Stimulated activated CD8-positive, alpha-beta memory T cell treated with anti-CD3 and anti-CD28 coated beads, Interleukin-7, amount 100 ng/mL, for 48 hours (primary cell): Measurements from ENCODE around the gene CLOCK.
"Not testable (repeated sequence)": the region's sequence is repeated elsewhere in the genome, so short reads cannot be mapped to it uniquely, and the experiment has no call there.

Source experiments
- DNase-seq, 2 donors: peaks; one replicate each; pipeline ENCODE4 v3.0.0-alpha.2; 2020; ENCODE audit warnings: low read depth in 1 of 2; ENCODE audit errors: extremely low read depth in 1 of 2

Gene CLOCK, protein sequence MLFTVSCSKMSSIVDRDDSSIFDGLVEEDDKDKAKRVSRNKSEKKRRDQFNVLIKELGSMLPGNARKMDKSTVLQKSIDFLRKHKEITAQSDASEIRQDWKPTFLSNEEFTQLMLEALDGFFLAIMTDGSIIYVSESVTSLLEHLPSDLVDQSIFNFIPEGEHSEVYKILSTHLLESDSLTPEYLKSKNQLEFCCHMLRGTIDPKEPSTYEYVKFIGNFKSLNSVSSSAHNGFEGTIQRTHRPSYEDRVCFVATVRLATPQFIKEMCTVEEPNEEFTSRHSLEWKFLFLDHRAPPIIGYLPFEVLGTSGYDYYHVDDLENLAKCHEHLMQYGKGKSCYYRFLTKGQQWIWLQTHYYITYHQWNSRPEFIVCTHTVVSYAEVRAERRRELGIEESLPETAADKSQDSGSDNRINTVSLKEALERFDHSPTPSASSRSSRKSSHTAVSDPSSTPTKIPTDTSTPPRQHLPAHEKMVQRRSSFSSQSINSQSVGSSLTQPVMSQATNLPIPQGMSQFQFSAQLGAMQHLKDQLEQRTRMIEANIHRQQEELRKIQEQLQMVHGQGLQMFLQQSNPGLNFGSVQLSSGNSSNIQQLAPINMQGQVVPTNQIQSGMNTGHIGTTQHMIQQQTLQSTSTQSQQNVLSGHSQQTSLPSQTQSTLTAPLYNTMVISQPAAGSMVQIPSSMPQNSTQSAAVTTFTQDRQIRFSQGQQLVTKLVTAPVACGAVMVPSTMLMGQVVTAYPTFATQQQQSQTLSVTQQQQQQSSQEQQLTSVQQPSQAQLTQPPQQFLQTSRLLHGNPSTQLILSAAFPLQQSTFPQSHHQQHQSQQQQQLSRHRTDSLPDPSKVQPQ

DNA sequence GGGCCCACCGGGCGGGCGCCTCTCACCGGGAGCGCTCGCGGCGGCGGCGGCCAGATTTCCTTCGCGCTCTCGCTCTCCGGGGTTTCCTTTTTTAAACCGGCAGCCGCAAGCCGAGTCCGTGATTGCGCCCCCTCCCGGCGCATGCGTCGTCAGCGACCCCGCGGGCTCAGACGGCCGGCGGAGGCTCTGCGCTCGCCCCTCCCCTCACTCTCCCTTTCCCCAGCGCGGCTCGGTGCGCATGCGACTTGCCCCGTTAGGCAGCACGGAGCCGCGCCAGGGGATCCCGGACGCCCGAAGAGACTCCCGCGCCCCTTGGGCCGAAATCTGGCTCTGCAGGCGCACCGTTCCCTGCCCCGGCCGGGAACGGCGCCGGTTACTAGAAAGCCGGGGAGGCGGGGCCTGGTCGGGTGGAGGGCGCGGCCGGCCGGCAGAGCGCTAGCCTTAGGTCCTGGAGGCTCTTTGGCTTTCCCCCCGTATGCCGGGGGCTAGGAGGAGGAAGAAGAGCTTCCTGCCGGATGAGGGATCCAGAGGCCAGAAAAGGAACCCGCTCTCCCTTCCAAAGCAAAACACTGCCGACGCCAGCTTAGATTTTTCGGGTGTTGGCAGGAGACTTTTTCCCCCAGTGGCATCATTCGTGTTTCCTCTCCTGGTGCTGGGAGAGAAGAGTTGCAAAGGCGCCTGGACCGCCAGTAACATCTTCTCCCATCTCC lies at the start of gene CLOCK:
CLOCK (minus strand) TSS at position 154 of the 710 bp plus-strand sequence. CDS start 64,124 bp downstream, outside the sequence.
- peak; percentile 64 to 75 for DNase-seq

DNA sequence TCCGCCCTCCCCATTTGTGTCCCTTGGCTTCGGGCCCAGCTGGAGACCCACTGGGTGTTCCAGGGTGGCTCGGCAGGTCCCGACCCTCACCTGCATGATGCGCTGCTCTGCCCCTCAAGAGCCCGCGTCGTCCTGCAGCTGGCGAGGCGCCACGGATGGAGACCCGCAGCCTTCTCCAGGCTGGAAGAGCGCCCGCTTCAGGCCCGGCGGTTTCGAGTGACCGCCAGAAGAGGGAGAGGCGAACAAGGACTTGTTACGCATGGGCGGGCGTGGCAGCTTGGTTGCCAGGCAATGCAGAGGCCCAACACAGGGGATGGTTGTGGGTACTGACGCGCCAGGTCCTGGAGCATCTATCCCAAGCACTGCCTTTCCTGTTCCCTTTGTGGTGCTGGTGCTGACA lies 45.3 kb upstream of the CLOCK start, which contains the start of gene PDCL2:
PDCL2 (minus strand) TSS at position 232 of the 400 bp plus-strand sequence; CDS start at position 96, 136 bp downstream.
- DNase-seq = no peak

DNA sequence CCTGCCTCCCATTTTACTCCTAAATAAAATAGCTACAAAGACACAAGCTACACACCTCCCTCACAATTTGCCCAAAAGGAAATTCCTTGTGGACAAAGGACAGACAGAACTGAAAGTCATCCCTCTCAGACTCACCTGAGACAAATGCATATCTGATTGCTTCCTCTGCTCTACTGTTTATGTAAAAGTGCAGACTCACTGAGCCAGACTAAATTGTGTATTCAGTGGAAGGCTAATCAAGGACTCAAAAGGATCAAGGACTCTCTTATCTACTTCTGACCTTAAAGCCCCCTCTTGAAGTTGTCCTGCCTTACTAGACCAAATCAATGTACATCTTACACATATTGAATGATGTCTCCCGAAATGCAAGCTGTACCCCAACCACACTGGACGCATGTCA lies 41.5 kb upstream of the CLOCK start:
- no peak for DNase-seq

DNA sequence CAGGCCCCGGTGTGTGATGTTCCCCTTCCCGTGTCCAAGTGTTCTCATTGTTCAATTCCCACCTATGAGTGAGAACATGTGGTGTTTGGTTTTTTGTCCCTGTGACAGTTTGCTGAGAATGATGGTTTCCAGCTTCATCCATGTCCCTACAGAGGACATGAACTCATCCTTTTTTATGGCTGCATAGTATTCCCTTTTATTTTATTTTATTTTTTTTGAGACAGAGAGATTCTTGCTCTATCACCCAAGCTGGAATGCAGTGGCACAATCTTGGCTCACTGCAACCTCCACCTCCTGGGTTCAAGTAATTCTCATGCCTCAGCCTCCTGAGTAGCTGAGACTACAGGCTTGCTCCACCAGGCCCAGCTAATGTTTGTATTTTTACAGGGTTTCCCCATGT lies 36.1 kb upstream of the CLOCK start:
- DNase-seq = not testable (repeated sequence)

DNA sequence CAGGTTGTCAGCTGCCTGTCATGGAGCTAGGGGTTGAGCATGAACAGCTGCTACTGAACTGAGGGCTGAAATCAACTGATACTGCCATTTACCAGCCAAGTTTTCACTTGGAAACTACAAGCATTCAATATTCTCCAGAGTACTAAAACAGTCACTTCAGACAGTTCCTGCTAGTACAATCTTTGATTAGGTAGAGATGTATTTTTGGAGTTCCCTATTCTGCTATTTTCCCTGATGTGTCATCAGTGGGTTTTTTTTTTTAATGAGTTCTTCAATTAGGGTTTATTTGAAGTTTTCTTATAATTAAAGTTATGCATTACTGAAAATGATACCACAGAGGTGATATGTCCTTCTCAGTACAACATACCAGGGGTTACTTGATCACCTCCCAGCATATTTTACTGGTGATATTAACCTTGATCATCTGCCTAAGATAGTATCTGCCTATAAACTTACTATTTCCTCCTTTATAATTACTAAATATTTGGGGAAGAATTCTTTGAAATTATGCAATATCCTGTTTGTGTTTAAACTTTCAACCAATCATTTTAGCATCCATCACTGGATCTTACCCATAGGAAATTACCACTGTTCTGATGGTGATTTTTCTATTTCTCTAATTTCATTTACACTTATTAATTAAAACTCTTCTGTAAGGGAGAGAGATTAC lies 31.8 kb upstream of the CLOCK start:
- no peak for DNase-seq

DNA sequence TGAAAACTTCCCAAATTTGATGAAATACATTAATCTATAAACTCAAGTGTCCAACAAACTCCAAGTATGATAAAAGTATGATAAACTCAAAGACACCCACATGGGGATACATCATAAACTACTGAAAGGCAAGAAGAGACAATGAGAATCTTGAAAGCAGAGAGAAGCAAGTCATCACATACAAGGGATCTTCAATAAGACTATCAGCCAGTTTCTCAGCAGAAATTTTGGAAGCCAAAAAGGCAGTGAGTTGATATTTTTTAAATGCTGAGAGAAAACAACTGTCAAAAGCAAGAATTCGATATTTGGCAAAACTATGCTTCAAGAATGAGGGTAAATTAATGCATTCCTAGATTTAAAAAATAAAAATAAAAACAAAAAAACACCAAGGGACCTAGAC lies 28.8 kb upstream of the CLOCK start:
- DNase-seq = no peak

DNA sequence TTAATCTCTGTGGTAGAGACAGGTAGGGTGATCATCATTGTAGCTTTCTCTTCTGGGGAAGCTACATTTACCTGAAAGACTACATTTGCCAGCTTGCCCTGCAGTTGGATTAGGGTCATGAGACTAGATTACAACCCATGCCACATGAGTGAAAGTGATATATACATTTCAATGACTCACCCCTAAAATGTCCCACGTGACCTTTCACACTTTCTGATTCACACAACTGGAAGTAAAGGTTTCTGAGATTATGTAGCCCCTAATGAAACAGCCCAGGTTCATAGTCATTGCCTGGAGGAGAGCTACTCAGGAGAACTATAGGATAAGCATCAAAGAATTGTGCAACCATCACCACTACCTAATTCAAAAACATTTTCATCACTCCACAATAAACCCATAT lies 27.5 kb upstream of the CLOCK start:
- no peak for DNase-seq

DNA sequence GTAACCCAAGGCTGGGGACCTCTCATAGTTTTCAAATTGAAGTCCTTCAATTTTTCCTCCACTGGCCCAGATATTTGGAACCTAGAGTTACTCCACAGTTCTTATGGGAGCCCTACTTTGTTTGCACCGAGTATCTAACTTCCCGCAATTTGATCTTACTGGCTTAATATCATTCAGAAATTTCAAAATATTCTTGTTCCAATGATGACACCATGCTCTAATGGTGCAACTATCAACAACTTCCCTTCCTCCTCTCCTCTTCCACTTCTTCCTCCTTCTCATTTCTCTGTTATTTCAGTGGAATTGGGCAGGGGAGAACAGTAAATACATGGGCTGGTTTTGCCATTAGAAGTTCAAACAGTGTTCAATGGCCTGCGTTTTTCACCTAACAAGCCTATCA lies 25.1 kb upstream of the CLOCK start:
- DNase-seq = no peak

DNA sequence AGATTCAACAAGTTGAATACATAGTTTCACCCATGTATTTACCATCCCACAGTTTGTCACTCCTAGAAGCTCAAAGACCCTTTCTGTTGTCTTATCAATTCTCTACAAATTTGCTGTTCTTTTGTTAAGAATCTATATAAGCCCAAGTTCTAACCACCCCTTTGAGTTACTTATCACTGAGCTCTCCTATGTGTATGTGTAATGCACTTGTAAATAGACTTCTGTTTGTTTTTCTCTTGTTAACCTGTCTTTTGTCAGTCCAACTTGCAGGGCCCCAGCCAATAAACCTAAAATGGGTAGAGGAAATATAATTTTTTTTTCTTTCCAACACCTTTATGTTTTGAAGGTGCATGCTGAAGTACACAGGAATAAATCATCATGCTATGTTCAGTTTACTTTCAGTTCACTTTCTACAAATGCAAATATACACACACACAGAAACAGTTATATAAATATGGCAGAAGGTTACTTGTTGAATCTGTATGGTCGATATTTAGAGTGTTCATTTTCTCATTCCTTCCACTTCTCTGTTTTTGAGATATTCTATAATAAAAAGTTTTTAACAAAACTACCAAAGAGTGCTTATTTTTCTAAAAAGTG lies 22.3 kb upstream of the CLOCK start:
- DNase-seq = no peak

DNA sequence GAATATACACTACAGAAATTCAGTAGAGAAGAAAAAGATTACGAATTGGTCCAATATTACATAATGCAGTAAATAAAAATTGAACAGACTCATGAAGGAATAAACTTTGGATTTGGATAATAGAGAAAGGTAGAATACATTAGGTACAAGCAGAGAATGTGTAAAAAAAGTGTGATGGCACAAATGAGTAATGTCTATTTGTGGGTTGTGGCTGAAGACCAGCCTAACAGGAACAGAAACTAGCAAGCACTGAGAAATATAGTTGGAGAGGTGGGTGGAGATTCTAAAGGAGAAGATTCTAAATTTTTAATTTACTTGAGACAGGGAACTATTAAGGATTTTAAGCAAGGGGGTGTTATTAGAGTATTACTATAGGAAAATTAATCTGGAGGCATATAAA lies 15.2 kb upstream of the CLOCK start:
- DNase-seq = no peak

DNA sequence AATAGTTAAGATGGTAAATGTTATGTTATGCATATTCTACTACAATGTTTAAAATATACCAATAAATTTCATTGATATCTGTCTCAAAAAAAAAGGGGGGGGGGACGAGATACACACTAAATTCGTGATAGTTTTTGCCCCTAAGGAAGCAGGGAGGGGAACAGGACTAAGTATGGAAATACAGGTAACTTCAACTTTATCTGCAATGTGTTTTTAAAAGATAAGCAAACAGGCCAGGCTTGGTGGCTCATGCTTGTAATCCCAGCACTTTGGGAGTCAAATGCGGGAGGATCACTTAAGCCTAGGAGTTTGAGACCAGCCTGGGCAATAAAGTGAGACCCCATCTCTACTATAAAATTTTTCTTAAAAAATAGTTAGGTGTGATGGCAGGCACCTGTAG lies 13.4 kb upstream of the CLOCK start:
- no peak for DNase-seq

DNA sequence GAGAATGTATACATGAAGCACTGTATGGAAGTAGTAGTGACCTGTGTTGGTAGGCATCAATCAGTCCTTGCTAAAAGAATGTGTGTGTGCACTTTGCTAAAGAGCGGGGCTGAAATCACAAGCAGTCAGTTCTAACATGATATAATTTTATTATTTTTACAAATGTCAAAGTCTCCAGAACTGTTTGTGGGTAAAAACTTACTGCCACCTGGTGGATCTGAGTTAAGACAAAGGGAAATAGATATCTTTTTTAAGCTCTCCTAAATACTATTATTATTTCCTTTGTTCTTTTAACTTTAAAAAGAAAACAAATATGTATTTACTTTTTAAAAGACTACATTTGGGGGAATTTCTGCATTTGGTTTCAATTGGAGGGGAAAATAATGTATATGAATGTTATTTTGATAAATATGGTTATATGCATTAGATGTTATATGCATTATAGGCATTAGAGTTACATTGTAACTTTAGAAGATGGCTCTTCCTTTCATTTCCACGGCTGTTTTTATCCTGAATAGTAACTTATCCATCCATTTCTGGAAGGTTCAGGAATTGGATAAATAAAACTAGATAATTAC lies 7.8 kb upstream of the CLOCK start:
- DNase-seq = no peak

DNA sequence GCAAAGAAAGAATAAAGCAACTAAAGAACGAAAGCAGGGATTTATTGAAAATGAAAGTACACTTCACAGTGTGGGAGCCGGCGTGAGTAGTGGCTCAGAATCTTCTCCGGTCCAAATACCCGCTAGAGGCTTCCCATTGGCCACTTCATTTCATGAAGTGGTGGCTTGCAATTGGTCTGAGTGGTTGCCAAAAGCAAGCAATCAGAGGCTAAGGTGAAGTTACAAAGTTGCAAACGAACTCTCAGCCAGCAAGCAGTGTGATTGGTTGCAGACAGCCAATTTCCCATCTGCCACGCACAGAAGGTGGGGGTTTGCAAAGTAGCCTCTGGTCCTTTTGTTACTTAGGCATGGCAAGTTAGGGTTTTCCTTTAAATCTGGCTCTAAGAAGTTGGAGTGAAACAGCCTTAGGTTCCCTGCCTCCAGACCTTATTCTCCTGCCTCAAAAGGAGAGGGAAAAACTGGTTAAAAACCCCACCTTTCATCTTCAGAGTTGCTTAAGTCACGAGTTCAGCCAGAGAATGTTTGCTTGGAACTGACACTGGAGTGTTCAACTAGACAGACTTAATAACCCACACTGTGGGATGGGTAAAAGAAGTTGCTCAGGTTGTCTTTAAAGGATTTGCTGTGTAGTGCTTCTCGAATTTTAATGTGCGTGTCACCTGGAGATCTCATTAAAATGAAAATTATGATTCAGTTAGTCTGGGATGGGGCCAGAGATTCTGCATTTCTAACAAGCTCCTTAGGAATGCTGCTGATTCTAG lies 6.9 kb upstream of the CLOCK start:
- no peak for DNase-seq

DNA sequence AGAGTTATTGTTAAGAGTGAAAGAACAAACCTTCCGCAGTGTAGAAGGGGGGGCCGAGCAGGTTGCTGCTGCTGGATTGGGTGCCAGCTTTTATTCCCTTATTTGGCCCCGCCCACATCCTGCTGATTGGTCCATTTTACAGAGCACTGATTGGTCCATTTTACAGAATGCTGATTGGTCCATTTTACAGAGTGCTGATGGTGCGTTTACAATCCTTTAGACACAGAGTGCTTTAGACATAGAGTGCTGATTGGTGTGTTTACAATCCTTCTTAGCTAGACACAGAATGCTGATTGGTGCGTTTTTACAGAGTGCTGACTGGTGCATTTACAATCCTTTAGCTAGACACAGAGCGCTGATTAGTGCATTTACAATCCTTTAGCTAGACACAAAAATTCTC lies 5.3 kb upstream of the CLOCK start:
- DNase-seq = not testable (repeated sequence)

DNA sequence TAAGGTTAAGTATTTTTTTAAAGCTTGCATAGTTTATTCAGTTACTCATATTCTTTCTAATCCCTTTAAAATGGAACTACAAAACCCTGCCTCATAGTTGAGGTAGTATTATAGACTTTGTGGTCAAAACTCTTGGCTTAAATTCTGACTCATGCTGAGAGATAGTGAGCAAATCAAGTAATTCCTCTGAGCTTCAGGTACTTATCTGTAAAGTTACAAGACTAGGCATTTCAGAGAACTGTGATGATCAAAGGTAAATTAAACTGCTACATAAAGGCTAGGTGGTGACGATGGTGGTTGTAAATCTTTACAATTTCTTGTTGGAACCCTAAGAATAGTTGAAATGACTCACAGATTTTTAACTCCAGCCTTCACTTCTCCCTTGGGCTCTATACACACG lies 3.2 kb upstream of the CLOCK start:
- no peak for DNase-seq

DNA sequence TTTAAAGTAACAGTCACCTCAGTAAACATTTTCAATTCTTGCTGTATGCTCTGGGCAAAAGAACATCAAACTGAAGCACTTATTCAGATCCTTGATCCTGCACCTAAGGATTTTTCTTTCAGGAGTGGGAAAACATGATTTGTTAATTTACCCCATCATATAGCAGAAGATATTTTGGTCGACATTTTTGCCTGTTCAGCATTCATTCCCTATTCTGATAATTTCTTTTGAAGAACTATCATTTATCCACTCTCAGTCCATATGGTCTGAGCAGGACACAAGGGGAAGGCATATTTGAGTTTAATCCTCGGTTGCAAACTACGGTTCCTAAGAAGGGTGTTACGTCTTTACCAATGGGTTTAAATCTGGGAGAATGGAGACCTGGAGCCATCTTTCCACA lies 1.2 kb upstream of the CLOCK start:
- DNase-seq = no peak

DNA sequence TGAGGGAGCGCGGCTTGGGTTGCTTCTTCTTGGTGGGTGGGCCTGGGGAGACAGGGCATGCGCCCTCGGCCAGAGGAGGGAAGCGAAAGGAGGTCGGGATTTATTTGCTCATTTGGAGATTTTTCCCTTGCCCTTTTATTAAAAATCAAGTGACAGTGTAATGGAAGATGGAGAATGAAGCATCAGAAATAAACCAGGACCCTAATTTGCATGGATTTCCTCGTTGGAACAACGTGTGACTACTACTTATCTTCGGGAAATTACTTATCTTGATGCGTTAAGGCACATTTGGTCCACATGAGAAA lies 709 bp upstream of the CLOCK start:
- no peak for DNase-seq

DNA sequence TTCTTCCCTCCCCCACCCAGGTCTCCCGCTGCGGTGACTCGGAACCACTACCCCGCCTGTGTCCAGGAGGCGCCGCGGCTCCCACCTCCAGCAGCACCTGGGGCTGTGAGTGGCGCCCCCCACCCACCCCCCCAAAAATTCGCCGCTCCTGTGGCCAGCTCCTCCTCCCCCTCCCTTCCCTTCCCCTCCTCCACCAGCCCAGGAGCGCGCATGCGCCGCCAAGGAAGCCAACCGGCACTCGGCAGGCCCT lies 278 bp downstream of the CLOCK start:
- DNase-seq = no peak

DNA sequence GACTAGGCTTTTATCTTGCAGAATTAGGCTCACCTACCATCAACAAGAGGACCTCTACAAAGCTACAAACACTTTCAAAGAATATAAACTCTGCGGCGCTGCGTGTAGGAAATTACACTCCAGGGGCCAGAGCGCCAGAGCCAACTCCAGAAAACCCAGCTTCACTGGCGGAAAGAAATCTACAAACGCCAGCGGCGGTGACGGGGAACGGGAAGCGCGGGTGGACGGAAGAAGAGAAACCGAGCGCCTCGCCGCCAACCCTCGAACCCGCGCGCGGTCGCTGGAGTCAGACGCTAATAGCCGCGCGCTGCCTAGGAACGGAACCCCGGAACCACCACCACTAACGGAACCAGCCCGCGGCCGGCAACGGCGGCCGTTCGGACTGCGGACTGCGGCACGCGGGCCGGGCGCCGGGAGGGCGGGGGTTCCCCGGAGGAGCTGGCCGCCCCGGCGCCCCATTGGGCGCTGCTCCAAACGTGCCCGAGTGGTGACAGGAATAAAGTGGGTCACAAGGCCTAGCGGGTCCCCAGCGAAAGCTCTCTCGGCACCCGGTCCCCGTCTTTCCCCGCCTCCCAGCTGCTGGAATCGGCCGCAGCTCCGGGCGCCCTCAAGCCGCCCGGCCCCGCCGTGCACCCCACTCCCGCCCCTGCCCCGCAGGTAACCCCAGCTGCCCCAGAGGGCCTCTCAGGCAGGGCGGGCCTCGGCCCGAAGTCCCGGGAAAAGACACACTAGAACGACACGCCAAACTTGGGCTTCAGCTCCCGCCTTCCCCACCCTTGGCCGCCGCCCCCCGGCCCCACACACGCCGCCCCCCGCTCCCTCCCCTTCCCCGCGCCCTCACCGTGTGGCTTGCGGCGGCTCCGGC lies 836 bp downstream of the CLOCK start:
- peak; percentile 42 to 45 for DNase-seq
